Upper lobe of left lung (tissue), 6 donors: ENCODE data around the gene STOM. TPM values are rescaled to one million over a fixed set of nuclear protein-coding genes. Genes with fewer than 3 reads are reported as not detected.

ENCODE experiments used
- ATAC-seq, 2 donors: fragments of 200-7000 bp; cut with Tn5 transposase; one replicate each; pipeline ENCODE4 v1.9.1; 2022; ENCODE audit warnings: mild to moderate bottlenecking in 2 of 2, moderate library complexity in 2 of 2; ENCODE audit not compliant: low FRiP score in 2 of 2
- DNase-seq, 2 donors: peaks; one replicate each; pipeline ENCODE4 v3.0.0-alpha.2; 2019 to 2020
- H3K27ac ChIP-seq, 4 donors: fragments of 200-600 bp; sonication (generic); one replicate each; pipeline ENCODE4 v1.5.1; 2016 to 2019
- H3K27me3 ChIP-seq, 4 donors: fragments of 200-600 bp; sonication (generic); one replicate each; pipeline ENCODE4 v1.5.1; 2017 to 2019
- H3K36me3 ChIP-seq, 4 donors: fragments of 200-600 bp; sonication (generic); one replicate each; pipeline ENCODE4 v1.5.1; 2016 to 2019
- H3K4me1 ChIP-seq, 4 donors: fragments of 200-600 bp; sonication (generic); one replicate each; pipeline ENCODE4 v1.5.1; 2018 to 2019
- H3K4me3 ChIP-seq, 4 donors: fragments of 200-600 bp; sonication (generic); one replicate each; pipeline ENCODE4 v1.5.1; 2017 to 2019; ENCODE audit warnings: mild to moderate bottlenecking in 2 of 4, moderate library complexity in 1 of 4
- H3K9me3 ChIP-seq, 4 donors: fragments of 200-600 bp; sonication (generic); one replicate each; pipeline ENCODE4 v1.5.1; 2018 to 2019
- EP300 ChIP-seq, 4 donors: sonication (generic); formaldehyde crosslinking; IDR thresholded peaks; one replicate each; pipeline ENCODE4 v1.5.1; 2017; ENCODE audit warnings: antibody characterized with exemption in 4 of 4, control low read depth in 2 of 4
- POLR2A ChIP-seq, 4 donors: fragments of 450-650 bp; IDR thresholded peaks; one replicate each; pipeline ENCODE4 v1.5.1; 2016 to 2017; ENCODE audit warnings: antibody characterized with exemption in 4 of 4, mild to moderate bottlenecking in 2 of 4
- POLR2AphosphoS5 ChIP-seq, 2 donors: sonication (generic); formaldehyde crosslinking; IDR thresholded peaks; one replicate each; pipeline ENCODE4 v1.5.1; 2017; ENCODE audit warnings: antibody characterized with exemption in 2 of 2
- WGBS, 2 donors: methylation state at CpG; one replicate each; pipeline ENCODE4 v1.1.5; 2017 to 2018; 5-methylcytosine and 5-hydroxymethylcytosine counted together
- total RNA-seq, 6 donors: library from RNA; depleted of rRNA in 4 of 6; stranded (reverse); fragments of >200 nt in 4 of 6; gene quantifications; one replicate each; pipeline versions ENCODE4 v1.1.0 to v1.2.1, GENCODE V29; 2016 to 2021
- TF ChIP-seq, protein P1 (sequence below), 6 experiments: fragments of 450-650 bp in 4 of 6; fragments of 200-600 bp in 2 of 6; sonication (generic) in 2 of 6; IDR thresholded peaks; one replicate each; pipeline ENCODE4 v1.5.1; 2016 to 2019; ENCODE audit warnings: antibody characterized with exemption in 6 of 6
- donor health status: DM: no; HTN: no; CAD: no; lungs with moderate emphysema.
- donor health status: DM: no; HTN: yes; CAD: no; lungs with severe emphysema.

Gene STOM
- total RNA-seq, 6 donors from 2014 or later = 96.4 to 480 (median 362) TPM

DNA sequence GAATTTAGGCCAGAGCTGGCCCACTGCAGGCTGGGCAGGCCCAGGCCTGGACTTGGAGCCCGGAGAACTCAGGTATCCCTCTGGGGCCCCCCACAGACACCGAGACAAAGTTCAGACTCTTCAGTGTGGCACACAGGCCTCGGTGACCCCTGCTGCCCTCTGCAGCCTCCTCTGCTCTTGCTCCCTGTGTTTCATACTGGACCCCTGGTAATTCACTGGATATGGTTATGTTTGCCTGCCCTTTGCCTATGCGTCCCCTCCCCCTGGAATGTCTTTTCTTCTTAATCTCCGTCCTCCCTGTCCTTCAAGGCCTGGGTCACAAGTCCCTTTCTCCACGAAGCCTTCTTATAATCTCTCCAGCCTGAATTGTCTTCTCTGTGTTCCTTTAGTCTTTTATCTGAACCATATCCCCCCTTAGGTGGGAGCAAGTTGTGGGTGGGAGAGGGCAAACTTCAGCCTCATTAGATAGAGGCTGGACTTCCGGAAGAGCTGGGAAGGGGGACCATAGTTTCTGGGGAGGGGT, 72.0 kb downstream of the STOM start:
- Histone ChIP-seq H3K9me3 (no peaks in the 10 kb centered on the region), H3K36me3 (peaks cover 0 to 14% (median 5%) of the 10 kb centered on the region in 4 donors), H3K4me3 (no peak overlapping the region), H3K27ac (peak overlapping the region; percentile 60 to 89 (median 88)), H3K27me3 (no peaks in the 10 kb centered on the region), H3K4me1 (peaks cover 64 to 82% (median 73%) of the 10 kb centered on the region in 4 donors)
- TF ChIP-seq POLR2AphosphoS5 (IDR thresholded peaks at IDR 0.05) = no peak
- TF ChIP-seq, protein P1, sequence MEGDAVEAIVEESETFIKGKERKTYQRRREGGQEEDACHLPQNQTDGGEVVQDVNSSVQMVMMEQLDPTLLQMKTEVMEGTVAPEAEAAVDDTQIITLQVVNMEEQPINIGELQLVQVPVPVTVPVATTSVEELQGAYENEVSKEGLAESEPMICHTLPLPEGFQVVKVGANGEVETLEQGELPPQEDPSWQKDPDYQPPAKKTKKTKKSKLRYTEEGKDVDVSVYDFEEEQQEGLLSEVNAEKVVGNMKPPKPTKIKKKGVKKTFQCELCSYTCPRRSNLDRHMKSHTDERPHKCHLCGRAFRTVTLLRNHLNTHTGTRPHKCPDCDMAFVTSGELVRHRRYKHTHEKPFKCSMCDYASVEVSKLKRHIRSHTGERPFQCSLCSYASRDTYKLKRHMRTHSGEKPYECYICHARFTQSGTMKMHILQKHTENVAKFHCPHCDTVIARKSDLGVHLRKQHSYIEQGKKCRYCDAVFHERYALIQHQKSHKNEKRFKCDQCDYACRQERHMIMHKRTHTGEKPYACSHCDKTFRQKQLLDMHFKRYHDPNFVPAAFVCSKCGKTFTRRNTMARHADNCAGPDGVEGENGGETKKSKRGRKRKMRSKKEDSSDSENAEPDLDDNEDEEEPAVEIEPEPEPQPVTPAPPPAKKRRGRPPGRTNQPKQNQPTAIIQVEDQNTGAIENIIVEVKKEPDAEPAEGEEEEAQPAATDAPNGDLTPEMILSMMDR (IDR thresholded peaks at IDR 0.05) = no peak
- TF ChIP-seq EP300 (IDR thresholded peaks at IDR 0.05) = no peak
- no peak for TF ChIP-seq POLR2A (IDR thresholded peaks at IDR 0.05)
- no peak for DNase-seq
- no peak for ATAC-seq
- 89 to 94% methylated on average over 7 of the region's 7 CpGs for WGBS, 2 donors

GRCh38 chr9:121297389-121297788, 72.7 kb downstream of the STOM start:
- 44 to 47% methylated on average over 4 of the region's 4 CpGs for WGBS, 2 donors
- H3K4me1 ChIP-seq = peaks cover 61 to 84% (median 74%) of the 10 kb centered on the region in 4 donors
- H3K9me3 ChIP-seq = no peaks in the 10 kb centered on the region
- DNase-seq (no peak), ATAC-seq (no peak)
- no peaks in the 10 kb centered on the region for H3K27me3 ChIP-seq
- H3K4me3 ChIP-seq = no peak overlapping the region
- H3K36me3 ChIP-seq = peaks cover 0 to 7% (median 1%) of the 10 kb centered on the region in 4 donors
- H3K27ac ChIP-seq = peak overlapping the region in 2 of 4 donors; percentile 88
- no peak for TF ChIP-seq POLR2AphosphoS5 (IDR thresholded peaks at IDR 0.05)
- TF ChIP-seq POLR2A (IDR thresholded peaks at IDR 0.05) = no peak
- TF ChIP-seq, protein P1 (IDR thresholded peaks at IDR 0.05) = no peak

- ATAC-seq (no peak), DNase-seq (no peak)
- Histone ChIP-seq H3K4me3 (no peak overlapping the region), H3K27me3 (no peaks in the 10 kb centered on the region), H3K27ac (peak overlapping the region; percentile 56 to 92 (median 88)), H3K4me1 (peaks cover 61 to 84% (median 74%) of the 10 kb centered on the region in 4 donors), H3K9me3 (no peaks in the 10 kb centered on the region), H3K36me3 (no peaks in the 10 kb centered on the region)
- TF ChIP-seq EP300 (IDR thresholded peaks at IDR 0.05) = no peak
- TF ChIP-seq, protein P1 (IDR thresholded peaks at IDR 0.05) = no peak
- TF ChIP-seq POLR2AphosphoS5 (IDR thresholded peaks at IDR 0.05) = no peak
- no peak for TF ChIP-seq POLR2A (IDR thresholded peaks at IDR 0.05)
- 74 to 90% methylated on average over 2 to 7 of the region's 7 CpGs for WGBS, 2 donors
Measured at GRCh38 chr9:121296213-121297127, 73.6 kb downstream of the STOM start.

DNA sequence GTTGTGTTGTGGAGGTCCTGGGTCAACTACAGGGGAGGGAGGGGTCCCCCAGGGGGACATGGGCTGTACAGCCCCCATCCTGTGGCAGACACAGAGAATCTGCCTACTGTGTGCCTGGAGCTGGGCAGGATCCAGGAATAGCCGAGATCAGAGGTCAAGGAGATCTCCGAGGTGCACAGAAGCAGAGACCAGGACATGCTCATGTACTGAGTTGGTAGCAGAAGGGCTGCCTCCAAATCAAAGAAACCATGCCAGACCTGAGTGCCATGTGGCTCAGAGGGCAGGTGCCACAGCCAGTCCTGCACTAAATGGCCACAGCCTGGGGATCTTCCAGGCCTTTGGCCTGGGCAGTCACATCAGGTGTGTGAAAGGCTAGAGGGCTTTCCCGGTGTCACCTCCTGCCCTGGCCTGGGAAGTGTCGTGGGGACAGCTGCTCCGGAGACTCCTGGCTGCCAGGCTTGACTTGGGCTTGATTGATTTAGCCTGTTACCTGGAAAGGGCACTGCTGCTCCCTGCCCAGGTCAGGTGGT, 74.3 kb downstream of the STOM start:
- ATAC-seq (no peak), DNase-seq (no peak)
- no peaks in the 10 kb centered on the region for H3K36me3 ChIP-seq
- no peaks in the 10 kb centered on the region for H3K9me3 ChIP-seq
- H3K27me3 ChIP-seq = no peaks in the 10 kb centered on the region
- peak overlapping the region; percentile 56 to 92 (median 88) for H3K27ac ChIP-seq
- TF ChIP-seq EP300 (IDR thresholded peaks at IDR 0.05) (no peak), POLR2A (IDR thresholded peaks at IDR 0.05) (no peak), POLR2AphosphoS5 (IDR thresholded peaks at IDR 0.05) (no peak)
- TF ChIP-seq, protein P1 (IDR thresholded peaks at IDR 0.05) = no peak
- no peak overlapping the region for H3K4me3 ChIP-seq
- peaks cover 59 to 78% (median 70%) of the 10 kb centered on the region in 4 donors for H3K4me1 ChIP-seq
- WGBS, 2 donors = 78 to 89% methylated on average over 3 to 5 of the region's 5 CpGs
